GM19238 (cell line): ENCODE measurements around the gene MED20.

Experiments
- DNase-seq: peaks from one replicate; pipeline ENCODE4 v3.0.0; 2011; ENCODE audit warnings: low spot score; ENCODE audit not compliant: insufficient read length

Gene MED20

DNA sequence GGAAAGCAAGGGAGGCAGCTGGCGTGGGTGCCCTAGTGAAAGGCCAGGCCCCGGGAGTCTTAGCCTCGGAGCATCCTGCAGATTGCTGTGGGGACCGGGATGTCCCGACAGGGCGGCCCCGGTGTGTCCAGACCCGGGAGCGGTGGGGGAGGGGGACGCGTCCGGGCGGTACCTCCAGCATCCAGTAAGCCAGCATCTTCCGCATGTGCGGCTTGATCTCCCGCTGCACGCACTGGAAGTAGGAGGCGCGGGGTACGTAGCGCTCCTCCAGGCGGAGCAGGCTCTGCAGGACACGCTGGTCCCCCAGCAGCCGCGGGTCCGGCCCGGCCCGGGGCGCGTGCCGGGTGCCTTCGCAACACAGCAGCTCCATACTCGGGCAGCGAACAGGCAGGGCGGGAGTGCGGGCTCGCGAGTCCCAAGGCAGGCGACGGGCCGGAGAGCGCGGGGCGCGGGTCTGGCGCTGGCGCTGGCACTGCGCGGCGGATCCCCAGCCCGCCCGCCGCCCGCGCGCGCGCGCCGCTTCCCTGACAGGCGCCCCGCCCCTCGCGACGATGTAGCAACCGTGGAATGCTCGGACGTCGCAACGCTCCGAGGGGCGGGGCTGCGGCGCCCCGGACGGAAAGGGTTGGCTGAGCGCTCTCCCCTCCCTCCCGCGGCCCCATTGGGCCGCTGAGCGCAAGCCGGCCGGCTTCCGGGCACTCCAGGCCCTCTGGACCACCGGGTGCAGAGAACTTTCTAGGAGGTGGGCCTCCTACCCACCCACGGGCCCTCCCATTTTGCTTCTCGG, 20.5 kb upstream of the MED20 start, which contains the start of gene CCND3:
TSS of gene CCND3 (minus strand) at position 529 of the 787 bp plus-strand sequence. CDS start at position 370, 159 bp downstream.
- DNase-seq = peak; percentile 88

DNA sequence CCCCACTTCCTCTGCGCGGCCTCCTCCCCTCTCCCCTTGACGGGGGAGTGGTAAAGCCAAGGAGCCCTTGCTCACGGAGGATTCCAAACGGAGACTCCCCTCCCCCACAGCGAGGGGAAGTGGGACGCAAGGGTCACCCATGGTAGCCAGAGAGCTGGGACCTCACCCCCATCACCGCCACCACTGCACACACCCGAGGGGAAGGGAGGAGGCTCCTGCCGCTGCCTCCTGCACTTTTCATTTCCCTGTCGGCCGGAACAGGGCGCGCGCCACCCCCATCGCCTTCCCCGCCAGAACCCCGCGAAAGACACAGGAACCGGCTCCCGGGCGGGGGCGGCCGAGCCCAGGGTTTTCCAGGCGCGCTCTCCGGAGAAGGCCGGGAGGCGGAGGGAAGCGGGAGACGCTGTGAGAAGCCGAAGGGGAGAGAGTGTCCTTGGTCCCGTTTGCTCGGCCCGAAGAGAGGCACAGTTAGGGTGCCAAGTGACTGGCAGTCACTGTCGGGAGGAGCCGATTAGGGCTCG, 19.9 kb upstream of the MED20 start:
- DNase-seq = peak; percentile 35

DNA sequence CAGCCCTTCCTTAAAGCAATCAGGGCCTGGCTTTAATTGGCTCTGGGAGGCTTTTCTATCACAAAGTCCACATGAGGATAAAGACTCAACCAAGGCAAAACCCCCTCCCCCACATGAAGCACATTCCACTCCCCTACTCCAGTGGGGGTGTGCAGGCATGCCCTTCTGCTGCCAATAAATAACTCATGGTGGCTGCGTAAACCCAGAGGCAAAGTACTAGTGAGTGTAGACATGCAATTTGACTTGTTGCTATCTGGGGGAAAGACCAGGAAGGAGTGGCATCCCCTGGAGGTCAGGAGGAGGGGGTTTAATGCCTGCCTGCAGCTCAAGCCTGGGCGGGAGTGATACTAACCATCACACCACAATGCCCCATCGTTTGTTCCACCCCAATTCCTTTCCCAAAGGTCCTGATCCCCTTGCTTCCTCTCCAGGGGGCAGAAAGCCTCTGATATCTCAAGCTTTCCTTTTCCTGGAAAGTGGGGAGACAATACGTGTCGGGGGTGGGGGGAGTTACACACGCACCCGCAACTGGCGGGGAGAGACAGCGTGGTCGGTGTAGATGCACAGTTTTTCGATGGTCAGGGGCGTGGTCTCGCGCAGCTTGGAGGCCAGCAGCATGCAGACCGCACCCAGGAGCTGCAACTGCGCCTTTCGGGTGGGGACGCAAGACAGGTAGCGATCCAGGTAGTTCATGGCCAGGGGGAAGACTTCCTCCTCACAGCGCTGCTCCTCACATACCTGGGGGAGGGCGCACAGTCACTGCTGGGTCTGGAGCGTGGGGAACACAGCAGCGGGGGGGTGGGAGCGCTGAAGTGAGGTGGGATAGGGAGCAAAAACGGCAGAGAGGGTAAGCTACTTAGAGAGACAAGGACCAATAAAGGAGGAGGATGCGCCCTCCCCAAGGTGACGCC, 19.2 kb upstream of the MED20 start:
- DNase-seq = no peak

DNA sequence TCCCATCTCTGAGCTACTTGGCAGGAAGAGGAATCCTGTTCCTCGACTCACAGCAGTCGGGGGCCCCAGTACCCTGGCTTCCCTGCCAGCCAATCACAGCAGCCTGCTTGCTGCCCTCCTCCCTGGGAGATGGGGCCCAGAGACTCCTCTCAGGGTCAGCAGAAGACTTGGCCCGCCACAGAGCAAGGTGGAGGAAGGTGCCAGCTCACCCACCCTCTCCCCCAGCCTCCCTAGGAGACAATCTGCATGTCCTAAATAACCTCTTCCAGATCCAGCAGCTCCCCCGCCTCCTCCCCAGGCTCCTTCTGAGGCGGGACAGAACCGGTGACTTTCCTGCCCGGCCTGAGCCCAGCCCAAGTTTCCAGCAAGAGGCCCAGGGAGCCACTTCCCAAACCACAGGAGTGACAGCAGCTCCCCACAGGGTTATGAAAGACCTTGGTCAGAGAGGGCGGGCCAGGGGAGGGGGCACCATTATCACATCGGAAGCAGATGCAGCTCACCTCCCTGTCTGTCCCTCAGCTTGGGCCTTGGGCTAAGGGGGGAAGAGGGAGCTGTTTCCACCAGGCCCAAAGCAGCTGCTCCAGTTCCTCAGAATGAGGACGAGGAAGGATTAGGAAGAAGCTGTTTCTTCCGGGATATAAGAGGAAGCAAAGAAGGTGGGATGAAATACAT, 18.4 kb upstream of the MED20 start:
- DNase-seq = no peak

DNA sequence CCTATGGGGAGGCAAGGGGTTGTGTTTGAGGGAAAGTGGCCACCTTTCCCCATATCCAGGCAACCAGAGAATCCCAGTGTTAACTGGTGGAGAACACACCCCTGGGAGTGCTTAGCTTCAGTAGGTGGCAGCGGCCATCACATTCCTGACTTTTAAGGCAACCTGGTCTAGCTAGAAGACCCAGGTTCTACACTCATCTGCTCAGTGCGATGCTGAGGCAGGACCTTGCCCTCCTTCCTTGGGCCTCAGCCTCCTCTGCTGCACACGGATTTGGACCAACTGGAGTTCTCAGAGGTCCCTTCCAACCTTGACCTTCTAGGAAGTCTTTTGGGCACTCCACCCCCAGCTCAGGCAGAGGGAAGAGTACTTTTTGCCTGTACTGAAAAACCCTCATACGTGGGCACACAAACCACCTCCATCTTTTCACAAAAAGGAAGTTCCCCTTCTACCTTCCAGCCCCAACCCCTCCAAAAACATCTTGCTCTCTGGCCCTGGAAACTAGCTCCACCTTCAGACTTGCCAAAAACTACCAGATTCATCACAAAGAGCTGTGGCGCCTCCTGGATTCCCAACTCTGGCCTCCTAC, 17.7 kb upstream of the MED20 start:
- no peak for DNase-seq

DNA sequence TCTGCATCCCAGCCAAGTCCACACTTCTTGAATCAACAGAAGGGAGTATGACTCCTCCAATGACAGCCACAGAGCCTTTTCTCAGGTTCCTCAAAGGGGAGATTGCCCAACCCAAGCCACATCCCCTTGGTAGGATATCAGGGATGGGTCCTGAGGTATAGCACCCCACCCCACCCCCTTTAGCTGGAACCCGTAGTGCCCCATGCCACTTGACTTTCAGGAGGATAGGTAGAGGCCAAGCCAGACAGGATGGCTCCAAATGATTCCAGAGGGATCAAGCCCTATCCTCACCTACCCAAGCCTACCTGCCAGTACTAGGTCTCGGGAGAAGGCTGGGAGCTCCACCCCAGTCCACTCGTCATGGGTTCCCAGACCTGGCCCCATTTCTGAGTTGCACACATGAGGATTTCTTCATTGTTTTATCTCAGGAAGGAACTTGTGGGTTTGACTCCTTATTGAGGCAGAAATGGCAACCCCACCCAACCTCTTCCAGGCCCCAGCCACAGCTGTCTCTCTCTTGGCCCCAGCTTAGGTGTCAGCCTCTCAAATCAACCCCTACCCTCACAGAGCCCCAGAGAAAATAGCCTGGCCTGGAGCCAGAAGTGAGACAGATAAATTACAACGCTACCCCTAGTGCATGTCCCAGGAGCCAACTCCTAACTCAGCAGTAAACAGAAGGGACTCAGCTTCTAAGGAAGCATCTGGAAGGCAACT, 17.1 kb upstream of the MED20 start:
- DNase-seq = no peak

DNA sequence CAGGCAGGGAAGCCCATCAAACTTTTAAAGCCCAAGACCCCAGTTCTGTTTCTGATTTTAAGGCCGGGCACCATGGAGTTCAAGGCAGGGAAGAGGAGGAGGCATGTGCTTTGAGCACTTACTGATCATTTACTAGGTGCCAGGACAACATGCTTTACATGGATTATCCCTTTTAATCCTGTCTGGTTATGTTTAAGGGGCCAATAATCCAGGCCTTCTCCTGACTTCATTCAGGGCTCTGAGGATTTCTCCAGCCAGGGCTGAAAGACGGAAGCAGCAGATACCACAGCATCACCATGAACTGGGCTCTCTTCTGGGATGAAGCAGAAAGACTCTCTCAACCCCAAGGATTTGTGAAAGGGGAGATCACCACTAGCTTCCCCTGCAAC, 16.5 kb upstream of the MED20 start:
- DNase-seq = no peak

DNA sequence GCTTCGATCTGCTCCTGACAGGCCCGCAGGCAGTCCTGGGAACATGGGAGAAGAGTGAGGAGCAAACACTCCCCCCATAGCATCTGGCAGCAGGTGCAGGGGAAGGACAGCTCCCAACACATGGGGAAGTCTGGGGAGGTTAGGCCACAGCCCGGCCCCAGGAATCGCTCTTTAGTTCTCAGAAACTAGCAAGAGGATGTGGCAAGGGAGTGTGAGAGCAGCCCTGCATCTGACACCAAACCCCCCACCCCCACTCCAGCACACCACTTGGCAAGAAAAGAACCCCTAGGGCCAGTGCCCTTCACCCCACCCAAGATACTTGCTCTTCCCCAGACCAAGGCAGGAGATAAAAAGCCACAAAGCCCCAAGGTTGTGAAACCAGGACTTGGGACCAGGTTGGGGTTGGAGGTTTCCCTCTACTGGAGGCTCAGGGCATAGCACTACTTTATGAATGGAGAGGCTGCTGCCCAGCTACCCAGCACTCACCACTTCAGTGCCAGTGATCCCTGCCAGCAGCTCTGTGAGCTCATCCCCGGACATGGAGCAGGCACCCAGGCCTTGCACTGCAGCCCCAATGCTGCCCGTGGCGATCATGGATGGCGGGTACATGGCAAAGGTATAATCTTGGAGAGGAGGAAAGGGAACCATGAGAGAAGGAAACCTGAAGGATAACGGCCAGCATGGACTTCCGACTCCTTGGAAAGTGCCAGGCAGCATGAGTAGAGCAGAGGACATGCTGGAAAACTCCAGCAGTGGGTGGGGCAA, 15.3 kb upstream of the MED20 start:
- DNase-seq = peak; percentile 63

DNA sequence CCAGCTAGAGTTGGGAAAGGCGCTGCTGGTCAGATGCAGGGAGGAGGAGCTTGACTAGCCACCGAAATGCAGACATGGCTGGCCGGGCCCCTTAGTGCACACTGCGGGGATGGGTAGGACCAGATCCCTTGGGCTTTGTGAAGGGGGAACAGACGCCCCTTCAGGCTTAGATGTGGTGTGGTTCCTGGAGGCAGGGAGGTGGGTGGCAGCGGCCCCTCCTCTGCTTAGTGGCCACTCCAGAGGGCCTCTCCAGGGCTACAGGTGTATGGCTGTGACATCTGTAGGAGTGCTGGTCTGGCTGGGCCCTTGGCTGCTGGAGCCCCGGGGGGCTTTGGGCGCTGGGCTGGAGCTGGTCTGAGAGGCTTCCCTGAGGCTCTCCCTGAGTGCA, 14.7 kb upstream of the MED20 start:
- DNase-seq = no peak

DNA sequence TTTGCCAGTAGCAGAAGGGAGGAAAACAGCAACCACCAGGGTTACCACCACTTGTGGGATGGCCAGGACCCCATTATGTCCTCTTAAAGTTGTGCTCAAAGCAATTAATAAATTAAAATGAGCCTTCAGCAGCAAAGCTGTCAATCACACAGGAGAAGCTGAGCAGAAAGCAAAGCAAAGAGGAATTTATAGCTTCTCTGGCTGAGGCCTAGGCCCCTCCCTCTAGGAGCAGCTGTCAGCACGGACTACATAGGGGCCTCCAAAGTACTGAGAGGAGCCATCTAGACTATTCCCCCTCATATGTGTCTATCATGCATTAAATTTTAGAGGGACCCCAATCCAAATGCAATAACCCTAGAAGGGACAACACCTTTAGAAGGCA, 14.2 kb upstream of the MED20 start:
- DNase-seq = no peak

DNA sequence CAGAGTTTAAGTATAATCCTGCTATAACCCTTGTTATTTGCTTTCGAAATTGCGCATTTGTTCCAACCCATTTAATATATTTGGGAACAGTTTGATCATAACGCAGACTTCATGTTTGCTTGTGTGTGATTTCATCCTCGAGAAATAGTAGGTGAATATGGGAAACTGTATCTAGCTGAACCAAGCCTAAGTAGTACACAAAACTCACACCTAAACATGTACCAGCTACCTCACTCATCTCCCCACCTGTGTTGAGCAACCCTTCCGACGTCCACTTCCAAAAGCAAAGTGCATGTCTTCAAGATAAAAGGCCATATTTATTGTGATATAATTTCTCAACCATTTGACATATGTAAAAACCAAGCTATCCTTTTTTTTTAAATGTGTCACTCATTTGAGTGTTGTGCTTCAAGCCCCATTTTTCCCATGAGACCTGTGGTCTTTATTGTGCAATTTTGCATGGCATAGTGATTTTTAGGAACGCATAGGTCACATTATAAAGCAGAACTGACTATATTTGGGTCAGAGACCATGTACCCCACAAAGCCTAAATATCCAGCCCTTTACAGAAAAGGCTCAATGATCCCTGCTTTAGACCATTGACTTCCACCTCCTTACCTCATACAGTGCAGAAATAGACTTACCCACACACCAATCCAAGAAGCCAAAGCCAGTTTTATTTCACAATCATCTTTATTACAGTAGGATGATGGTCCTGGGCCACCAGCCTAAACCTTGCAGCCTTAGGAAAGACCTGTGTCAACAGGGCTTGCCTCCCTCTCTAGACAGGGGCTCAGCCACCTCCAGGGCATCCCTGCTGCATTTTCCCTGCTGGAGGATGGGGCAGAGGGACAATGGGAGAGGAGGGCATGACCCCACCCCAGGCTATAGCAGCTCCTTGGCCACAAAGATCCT, 13.6 kb upstream of the MED20 start:
- no peak for DNase-seq

DNA sequence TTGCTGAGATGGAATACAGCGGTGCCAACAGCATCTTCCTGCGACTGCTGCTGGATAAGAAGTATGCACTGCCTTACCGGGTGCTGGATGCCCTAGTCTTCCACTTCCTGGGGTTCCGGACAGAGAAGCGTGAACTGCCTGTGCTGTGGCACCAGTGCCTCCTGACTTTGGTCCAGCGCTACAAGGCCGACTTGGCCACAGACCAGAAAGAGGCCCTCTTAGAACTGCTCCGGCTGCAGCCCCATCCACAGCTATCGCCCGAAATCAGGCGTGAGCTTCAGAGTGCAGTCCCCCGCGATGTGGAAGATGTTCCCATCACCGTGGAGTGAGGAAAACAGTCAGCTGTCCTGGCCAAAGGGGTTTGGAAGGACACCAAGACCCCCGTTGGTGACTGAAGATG, 11.4 kb upstream of the MED20 start:
- no peak for DNase-seq

DNA sequence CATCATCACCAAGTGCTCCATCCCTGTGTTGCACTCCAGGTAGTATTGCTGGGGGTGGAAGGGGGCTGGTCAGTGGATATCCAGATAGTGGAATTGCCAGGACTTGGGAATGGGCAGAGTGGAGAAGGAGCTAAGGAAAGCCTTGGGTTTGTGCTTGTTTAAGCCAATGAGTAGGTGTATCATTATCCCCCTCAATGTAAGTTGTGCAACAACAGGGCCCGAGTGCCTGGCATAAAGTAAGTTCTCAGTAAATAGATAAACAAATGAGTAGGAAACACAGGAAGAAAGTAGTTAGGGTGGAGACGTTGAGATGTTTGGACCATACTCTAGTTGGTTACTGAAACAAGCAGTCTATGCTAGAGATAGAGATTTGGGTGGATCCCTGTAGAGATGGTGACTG, 10.9 kb upstream of the MED20 start:
- no peak for DNase-seq

DNA sequence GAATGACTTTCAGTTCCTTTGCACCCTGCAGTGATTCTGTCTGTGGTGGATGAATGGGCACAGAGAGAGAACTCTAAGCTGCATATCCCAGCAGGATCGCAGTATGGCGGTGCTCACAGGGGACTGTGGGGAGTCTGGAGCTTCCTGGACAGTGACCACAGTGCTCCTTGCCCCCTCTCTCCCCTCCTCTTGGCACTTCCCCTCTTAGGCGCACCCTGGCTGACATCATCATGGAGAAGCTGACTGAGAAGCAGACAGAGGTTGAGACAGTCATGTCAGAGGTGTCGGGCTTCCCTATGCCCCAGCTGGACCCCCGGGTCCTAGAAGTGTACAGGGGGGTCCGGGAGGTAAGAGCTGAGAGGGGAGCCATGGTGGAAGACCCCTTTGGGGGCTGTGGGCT, 9.0 kb upstream of the MED20 start:
- no peak for DNase-seq

DNA sequence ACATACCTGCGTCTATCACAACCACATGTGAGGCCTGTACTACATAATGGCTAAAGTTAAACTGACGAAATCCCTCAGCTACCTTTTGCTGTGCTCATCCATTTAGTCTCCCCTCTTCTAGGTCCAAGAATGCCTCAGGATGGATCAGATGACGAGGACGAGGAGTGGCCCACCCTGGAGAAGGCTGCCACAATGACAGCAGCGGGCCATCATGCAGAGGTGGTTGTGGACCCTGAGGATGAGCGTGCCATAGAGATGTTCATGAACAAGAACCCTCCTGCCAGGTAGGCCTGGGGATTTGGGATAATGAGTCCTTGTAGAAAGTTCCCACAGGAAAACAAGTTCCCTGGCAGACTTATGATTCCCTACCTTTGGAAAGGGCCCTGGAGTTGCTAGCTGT, 6.3 kb upstream of the MED20 start:
- no peak for DNase-seq

DNA sequence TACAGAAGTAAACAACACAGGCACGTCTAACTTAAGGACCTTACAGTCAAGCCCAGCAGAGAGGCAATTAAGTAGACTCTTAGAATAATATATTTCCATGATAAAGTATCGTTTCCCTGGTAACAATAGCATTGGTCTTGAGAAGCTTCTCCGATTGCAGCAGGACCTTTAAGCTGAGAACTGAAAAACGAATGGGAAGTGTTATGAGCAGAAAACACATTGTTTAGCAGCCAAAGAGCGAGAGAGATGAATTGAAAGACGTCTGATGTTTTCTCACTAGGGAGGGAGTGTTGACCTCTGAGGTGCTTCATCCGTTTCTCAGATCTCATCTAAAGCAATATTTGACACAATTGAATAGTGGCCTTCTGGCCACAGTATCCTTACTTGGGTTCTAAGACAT, 1.2 kb upstream of the MED20 start:
- no peak for DNase-seq

DNA sequence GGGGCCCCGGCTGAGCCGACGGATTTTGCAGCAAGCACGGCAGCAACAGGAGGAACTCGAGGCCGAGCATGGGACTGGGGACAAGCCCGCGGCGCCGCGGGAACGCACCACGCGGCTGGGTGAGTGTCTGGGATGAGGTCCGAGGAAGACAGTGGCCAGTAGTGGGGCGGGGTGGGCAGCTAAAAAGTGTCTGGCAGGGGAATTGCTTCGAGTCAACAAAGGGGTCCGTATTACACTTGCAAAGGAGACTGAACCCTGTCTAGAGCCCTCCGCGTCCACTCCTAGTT, 716 bp upstream of the MED20 start:
- no peak for DNase-seq

DNA sequence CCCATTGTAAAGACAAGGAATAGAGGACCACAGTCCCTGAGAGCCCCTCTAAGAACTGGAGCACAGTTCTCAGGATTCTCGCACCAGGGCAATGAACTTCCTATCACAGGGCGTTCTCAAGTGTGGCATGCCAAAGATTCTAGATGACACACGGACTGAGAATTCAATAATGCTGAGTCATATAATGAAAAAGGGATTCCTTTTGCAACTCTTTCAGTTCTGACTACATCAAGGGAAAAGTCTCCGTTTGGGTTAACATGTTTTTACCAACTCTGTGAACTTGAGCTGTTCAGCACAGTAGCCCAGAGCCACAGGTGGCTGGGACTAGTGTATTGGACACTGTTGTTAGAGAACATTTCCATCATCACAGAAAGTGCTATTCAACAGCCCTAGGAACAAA, 3.4 kb downstream of the MED20 start:
- DNase-seq = no peak

DNA sequence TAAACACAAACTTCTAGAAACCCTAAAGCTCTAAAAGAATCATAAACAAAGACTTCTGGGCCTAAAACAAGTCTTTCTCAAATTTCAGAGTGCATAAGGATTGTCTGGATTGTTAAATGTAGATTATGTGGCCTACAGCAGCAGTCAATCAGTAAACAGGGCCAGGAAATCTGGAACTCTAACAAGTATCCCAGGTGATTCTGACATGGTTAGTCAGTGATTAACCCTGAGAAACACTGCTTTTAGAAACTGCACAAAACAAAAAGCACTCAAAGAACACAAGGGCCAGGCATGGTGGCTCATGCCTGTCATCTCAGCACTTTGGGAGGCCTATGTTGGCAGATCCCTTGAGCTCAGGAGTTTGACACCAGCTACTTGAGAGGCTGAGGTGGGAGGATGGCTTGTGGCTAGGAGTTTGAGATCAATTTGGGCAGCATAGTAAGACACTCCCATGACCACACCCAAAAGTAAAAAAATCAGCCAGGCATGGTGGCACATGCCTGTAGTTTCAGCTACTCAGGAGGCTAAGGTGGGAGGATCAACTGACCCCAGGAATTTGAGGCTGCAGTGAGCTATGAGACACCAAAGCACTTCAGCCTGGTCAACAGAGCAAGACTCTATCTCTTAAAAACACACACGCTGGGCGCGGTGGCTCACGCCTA, 5.9 kb downstream of the MED20 start:
- no peak for DNase-seq
